ENCODE results near the gene PDE4D.
"Not testable (repeated sequence)": the region's sequence is repeated elsewhere in the genome, so short reads cannot be mapped to it uniquely, and the experiment has no call there.

The PDE4D gene

DNA sequence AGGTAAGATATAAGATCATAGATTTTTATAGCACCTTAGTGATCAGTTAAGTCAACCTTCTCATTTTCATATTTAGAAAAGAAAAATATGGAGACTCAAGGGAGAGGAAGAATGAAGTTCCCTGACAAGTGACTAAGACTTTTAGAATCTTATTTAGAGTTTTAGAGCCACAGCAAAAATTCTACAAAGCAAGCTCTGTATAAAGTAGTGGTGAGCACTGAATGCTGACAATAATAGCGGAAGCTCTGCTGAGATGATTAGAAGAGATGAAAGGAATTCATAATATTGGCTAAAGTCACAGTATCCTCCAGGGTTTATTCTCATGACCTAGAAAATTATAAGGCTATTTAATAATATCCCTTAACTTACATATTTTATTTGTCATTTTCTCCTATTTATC lies 316.0 kb downstream of the PDE4D start:
- CTCF ChIA-PET: interaction anchor here (0.7 to 1.0 kb wide), 2 partner anchors 10 to 209 kb away, joined by 3 read pairs; no protein-coding TSS in a partner anchor
- DNase-seq (ENCODE audit: extremely low spot score): no peak
- POLR2A ChIA-PET: no interaction called here
- TF ChIP-seq SP1 (IDR thresholded peaks at IDR 0.05) (no peak), ELF4 (IDR thresholded peaks at IDR 0.05) (no peak), SUZ12 (IDR thresholded peaks at IDR 0.05) (no peak), ARNT (IDR thresholded peaks at IDR 0.05) (no peak)

DNA sequence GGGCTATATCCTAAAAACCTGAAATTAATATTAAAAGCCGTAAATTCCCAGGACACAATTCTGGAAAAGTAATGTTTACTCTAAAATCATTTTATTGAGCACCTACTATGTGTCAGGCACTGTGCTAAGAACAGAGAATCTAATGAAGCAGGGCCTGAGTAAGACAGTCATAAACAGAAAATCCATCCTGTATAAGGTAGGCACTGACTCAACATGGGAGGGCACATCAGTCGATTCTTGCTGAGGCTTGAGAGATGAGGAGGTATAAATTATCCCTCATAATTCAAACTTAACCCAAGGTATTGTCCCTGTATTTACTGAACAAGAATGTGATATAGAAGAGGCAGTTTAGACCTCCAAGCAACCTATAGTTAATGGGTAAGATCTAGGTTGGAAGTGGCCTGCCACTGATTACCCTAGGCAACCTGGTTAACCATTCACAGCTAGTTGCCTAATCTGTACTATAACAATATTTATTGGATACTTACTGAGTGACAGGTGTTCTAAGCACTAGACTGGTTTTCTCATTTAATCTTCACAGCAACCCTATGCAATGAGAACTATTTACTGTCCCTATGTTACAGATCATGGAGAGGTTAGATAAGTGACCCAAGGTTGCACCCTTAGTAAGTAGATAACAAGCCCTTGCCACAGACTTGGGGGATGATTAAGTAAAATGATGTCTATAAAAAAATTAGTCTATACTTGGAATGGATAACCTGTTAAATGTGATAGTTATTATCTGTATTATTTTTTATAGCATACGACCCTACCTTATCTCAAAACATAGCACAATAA lies 317.7 kb downstream of the PDE4D start:
- no peak for DNase-seq (ENCODE audit: extremely low spot score)
- POLR2A ChIA-PET: no interaction called here
- TF ChIP-seq FOXK2 (IDR thresholded peaks at IDR 0.05) (no peak), ARNT (IDR thresholded peaks at IDR 0.05) (no peak), SP1 (IDR thresholded peaks at IDR 0.05) (no peak), TARDBP (IDR thresholded peaks at IDR 0.05) (no peak), CTBP1 (IDR thresholded peaks at IDR 0.05; ENCODE audit: borderline replicate concordance) (no peak), SUZ12 (IDR thresholded peaks at IDR 0.05) (no peak), HDGF (IDR thresholded peaks at IDR 0.05; ENCODE audit: borderline replicate concordance) (no peak), NFRKB (IDR thresholded peaks at IDR 0.05) (no peak), BHLHE40 (IDR thresholded peaks at IDR 0.05; ENCODE audit: borderline replicate concordance) (no peak), FOXM1 (IDR thresholded peaks at IDR 0.05; ENCODE audit: borderline replicate concordance) (no peak)
- CTCF ChIA-PET: no interaction called here

DNA sequence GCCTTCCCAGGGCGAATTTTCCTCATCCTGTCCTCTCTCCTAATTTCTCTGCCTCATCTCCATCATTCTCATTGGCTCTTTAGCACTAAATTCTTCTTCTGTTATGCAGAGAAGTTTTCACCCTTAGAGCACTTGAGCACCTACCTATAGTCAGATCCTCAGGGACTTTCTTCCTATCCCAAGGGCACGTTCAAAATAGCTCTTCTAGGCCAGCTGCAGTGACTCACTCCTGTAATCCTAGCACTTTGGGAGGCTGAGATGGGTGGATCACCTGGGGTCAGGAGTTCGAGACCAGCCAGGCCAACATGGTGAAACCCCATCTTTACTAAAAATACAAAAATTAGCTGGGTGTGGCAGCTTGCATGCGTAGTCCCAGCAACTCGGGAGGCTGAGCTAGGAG lies 320.0 kb downstream of the PDE4D start:
- POLR2A ChIA-PET; CTCF ChIA-PET; DNase-seq (ENCODE audit: extremely low spot score): not testable (repeated sequence)

DNA sequence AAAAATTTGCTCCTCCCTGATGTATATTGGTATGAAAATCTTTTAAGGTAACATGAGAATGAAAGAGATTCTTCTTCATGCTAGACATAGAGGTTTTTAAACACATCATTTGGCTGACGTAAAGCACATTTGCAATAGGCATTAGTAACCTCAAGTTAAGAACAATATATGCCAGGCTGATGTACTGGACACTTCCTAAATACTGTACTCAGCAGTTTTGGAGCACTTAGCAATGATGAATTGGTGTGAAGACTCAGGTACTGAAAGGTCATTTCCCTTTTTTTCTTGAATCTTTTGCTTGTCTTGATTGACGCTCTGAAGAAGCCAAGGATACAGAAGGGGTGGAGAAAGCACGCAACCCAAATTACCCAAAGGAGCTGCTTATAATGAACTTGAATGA lies 322.5 kb downstream of the PDE4D start:
- ChIA-PET CTCF (no interaction called here), POLR2A (no interaction called here)
- DNase-seq (ENCODE audit: extremely low spot score): no peak
- TF ChIP-seq SP1 (IDR thresholded peaks at IDR 0.05) (no peak), CTBP1 (IDR thresholded peaks at IDR 0.05; ENCODE audit: borderline replicate concordance) (no peak), ELF4 (IDR thresholded peaks at IDR 0.05) (no peak), FOXA1 (IDR thresholded peaks at IDR 0.05) (no peak), FOXM1 (IDR thresholded peaks at IDR 0.05; ENCODE audit: borderline replicate concordance) (no peak), NFRKB (IDR thresholded peaks at IDR 0.05) (no peak), BHLHE40 (IDR thresholded peaks at IDR 0.05; ENCODE audit: borderline replicate concordance) (no peak), ZNF384 (IDR thresholded peaks at IDR 0.05) (no peak), FOXK2 (IDR thresholded peaks at IDR 0.05) (no peak), LEF1 (IDR thresholded peaks at IDR 0.05; ENCODE audit: borderline replicate concordance) (no peak), ARNT (IDR thresholded peaks at IDR 0.05) (no peak)
- TF ChIP-seq, protein P1, sequence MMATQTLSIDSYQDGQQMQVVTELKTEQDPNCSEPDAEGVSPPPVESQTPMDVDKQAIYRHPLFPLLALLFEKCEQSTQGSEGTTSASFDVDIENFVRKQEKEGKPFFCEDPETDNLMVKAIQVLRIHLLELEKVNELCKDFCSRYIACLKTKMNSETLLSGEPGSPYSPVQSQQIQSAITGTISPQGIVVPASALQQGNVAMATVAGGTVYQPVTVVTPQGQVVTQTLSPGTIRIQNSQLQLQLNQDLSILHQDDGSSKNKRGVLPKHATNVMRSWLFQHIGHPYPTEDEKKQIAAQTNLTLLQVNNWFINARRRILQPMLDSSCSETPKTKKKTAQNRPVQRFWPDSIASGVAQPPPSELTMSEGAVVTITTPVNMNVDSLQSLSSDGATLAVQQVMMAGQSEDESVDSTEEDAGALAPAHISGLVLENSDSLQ (IDR thresholded peaks at IDR 0.05): no peak

DNA sequence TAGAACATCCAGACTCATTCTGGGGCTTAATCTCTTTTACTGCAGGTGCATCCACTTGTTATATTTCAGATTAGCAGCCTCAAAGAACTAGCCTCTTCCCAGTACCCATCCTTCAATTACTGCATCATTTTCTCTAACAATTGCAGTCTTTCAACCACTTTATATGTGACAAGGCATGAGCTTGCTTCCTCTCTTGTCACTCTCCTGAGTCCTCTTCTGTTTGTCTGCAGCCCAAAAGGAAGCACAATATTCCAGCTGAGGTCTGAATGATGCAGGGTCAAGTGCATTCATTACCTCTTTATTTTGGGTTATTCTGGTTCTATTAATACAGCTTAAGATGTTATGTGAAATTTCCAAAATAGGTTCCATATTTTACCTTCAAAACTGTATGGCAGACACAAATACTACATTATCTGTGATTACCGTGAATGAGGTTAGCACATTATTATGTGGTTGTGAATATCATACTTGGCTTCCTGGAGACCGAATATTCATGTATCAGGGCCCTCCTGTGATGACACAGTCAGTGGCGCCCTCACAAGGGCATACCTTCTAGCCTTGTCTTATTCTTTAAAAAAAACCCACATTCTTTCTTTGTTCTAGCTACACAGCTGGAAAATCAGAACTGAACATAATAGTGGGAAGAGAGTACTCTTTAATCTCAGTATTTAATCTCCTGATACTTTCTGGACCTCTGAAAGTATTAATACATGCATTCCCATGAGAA lies 323.8 kb downstream of the PDE4D start:
- ChIA-PET POLR2A (no interaction called here), CTCF (no interaction called here)
- TF ChIP-seq ARNT (IDR thresholded peaks at IDR 0.05) (no peak), CTBP1 (IDR thresholded peaks at IDR 0.05; ENCODE audit: borderline replicate concordance) (no peak), L3MBTL2 (conservative IDR thresholded peaks at IDR 0.05) (no peak), HDGF (IDR thresholded peaks at IDR 0.05; ENCODE audit: borderline replicate concordance) (no peak), BHLHE40 (IDR thresholded peaks at IDR 0.05; ENCODE audit: borderline replicate concordance) (no peak)
- TF ChIP-seq, protein P1 (IDR thresholded peaks at IDR 0.05): no peak
- DNase-seq (ENCODE audit: extremely low spot score): no peak

DNA sequence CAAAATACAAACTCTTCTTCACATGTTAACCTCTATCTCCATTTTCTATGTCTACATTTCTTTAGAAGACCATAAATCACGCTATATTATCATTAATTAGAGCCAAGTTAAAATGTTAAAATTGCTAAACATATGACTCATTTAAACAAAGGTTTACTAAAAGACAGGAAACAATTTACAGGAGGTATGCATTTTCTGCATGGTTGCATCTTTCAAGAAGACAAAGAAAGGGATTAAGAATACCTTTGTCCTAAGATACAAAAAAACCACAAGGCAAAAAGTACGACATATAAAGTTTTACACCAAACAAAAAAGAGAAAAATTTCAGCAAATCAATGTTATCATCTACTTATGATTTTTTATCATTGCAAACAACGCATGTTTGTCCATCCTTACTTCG lies 324.4 kb downstream of the PDE4D start:
- ChIA-PET CTCF (interaction anchor here (0.6 kb wide), 1 partner anchor 455 kb away, joined by 3 read pairs; no protein-coding TSS in a partner anchor), POLR2A (no interaction called here)
- DNase-seq (ENCODE audit: extremely low spot score): no peak
- TF ChIP-seq ELF4 (IDR thresholded peaks at IDR 0.05) (no peak), LEF1 (IDR thresholded peaks at IDR 0.05; ENCODE audit: borderline replicate concordance) (no peak), FOXA1 (IDR thresholded peaks at IDR 0.05) (no peak), HDGF (IDR thresholded peaks at IDR 0.05; ENCODE audit: borderline replicate concordance) (no peak), NFRKB (IDR thresholded peaks at IDR 0.05) (no peak), FOXK2 (IDR thresholded peaks at IDR 0.05) (no peak), BHLHE40 (IDR thresholded peaks at IDR 0.05; ENCODE audit: borderline replicate concordance) (no peak), TARDBP (IDR thresholded peaks at IDR 0.05) (no peak), ZNF384 (IDR thresholded peaks at IDR 0.05) (no peak), SUZ12 (IDR thresholded peaks at IDR 0.05) (no peak), CTBP1 (IDR thresholded peaks at IDR 0.05; ENCODE audit: borderline replicate concordance) (no peak), L3MBTL2 (conservative IDR thresholded peaks at IDR 0.05) (no peak), ARNT (IDR thresholded peaks at IDR 0.05) (no peak), SP1 (IDR thresholded peaks at IDR 0.05) (no peak), FOXM1 (IDR thresholded peaks at IDR 0.05; ENCODE audit: borderline replicate concordance) (no peak)
- TF ChIP-seq, protein P1 (IDR thresholded peaks at IDR 0.05): no peak

Data from HEK293T (cell line).